Measurements from ENCODE around the gene ZNF845. TPM values are rescaled to one million over a fixed set of nuclear protein-coding genes. Genes with fewer than 3 reads are reported as not detected.

ZNF845 gene
- total and polyA plus RNA-seq, 10 of the 15 experiments (the other 5 are each of a cell fraction or from before 2014, with no cell fraction given) = 0.58 to 8.2 (median 4.1) TPM

DNA sequence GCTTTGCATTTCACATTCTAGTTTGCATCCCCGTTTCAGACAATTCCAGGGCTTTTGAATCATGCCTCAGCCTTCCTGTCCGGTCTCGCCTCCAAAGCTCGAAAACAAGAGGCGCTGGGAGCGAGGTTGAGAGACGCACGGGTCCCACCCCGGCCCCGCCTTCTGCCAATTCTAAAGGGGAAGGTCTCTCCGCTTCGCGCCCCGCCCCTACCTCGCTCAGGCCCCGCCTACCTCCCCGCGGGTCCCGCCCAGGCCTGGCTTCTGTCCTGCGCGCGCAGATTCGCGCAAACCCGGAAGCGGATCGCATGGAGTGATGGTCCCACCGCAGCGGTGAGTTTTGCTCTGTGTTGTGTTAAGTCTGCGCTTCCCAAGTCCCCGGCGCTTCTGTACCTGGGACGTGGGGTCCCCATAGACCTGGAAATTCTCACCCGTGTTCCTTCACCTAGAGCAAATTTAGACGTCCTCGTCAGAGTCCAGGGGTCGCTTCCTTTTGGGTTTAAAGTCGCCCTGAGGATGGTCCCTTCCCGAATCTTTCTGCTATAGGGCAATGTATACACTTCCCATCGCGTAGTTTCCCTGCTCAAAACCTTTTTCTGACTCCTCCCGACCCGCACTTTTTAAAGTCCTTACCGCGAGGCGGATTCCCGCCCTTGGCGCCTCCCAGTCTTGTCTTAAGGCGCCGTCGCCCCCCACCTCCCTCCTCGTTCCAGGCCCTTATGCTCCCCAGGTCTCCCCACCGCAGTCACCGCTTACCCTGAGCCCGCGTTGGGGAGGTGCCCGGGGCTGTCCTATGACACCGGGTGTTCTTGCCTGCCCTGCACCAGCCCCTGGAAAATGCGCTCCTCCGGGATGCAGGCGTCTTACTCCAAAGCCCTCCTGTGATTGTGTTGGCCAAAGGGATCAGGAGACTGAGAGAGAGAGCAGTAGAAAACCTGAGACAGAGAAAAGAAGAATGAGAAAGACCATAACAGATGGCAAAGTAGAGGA is at the start of gene ZNF845 (continued):
- peak; percentile 85 for TF ChIP-seq POLR2A (IDR thresholded peaks at IDR 0.05; ENCODE audit: low read depth, low read length)
- no peak for TF ChIP-seq MEF2B (IDR thresholded peaks at IDR 0.05; ENCODE audit: partially characterized antibody, poor library complexity, severe bottlenecking)
- TF ChIP-seq CHD2 (IDR thresholded peaks at IDR 0.05; ENCODE audit: borderline replicate concordance, low read depth, low read length) = no peak
- TF ChIP-seq ZNF622 (IDR thresholded peaks at IDR 0.05) = no peak
- 0 out of 2 replicates have a peak, but pooled peaks have one; percentile 37 for TF ChIP-seq IKZF1 (conservative IDR thresholded peaks at IDR 0.05)
- no peak for TF ChIP-seq YBX1 (IDR thresholded peaks at IDR 0.05)
- TF ChIP-seq, protein P1, sequence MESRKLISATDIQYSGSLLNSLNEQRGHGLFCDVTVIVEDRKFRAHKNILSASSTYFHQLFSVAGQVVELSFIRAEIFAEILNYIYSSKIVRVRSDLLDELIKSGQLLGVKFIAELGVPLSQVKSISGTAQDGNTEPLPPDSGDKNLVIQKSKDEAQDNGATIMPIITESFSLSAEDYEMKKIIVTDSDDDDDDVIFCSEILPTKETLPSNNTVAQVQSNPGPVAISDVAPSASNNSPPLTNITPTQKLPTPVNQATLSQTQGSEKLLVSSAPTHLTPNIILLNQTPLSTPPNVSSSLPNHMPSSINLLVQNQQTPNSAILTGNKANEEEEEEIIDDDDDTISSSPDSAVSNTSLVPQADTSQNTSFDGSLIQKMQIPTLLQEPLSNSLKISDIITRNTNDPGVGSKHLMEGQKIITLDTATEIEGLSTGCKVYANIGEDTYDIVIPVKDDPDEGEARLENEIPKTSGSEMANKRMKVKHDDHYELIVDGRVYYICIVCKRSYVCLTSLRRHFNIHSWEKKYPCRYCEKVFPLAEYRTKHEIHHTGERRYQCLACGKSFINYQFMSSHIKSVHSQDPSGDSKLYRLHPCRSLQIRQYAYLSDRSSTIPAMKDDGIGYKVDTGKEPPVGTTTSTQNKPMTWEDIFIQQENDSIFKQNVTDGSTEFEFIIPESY (IDR thresholded peaks at IDR 0.05) = no peak
- TF ChIP-seq NFYA (IDR thresholded peaks at IDR 0.05; ENCODE audit: borderline replicate concordance, low read depth, low read length) = no peak
- TF ChIP-seq CBX3 (IDR thresholded peaks at IDR 0.05; ENCODE audit: borderline replicate concordance, low read depth) = no peak
- no peak for TF ChIP-seq WRNIP1 (IDR thresholded peaks at IDR 0.05; ENCODE audit: borderline replicate concordance, low read depth, low read length)
- no peak for TF ChIP-seq TCF3 (IDR thresholded peaks at IDR 0.05; ENCODE audit: borderline replicate concordance, insufficient read depth, low read depth, low read length)
- no peak for TF ChIP-seq NBN (IDR thresholded peaks at IDR 0.05)
- TF ChIP-seq, protein P2, sequence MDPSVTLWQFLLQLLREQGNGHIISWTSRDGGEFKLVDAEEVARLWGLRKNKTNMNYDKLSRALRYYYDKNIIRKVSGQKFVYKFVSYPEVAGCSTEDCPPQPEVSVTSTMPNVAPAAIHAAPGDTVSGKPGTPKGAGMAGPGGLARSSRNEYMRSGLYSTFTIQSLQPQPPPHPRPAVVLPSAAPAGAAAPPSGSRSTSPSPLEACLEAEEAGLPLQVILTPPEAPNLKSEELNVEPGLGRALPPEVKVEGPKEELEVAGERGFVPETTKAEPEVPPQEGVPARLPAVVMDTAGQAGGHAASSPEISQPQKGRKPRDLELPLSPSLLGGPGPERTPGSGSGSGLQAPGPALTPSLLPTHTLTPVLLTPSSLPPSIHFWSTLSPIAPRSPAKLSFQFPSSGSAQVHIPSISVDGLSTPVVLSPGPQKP (IDR thresholded peaks at IDR 0.05; ENCODE audit: low read depth, low read length) = no peak
- peak; percentile 41; the same call in 1 of the 3 replicates for TF ChIP-seq POU2F2 (IDR thresholded peaks at IDR 0.05; ENCODE audit: borderline replicate concordance, low read depth, low read length)
- TF ChIP-seq ZNF274 (IDR thresholded peaks at IDR 0.05; ENCODE audit: insufficient read depth, insufficient read length) = no peak
- no peak for TF ChIP-seq TCF7 (IDR thresholded peaks at IDR 0.05; ENCODE audit: borderline replicate concordance)
- TF ChIP-seq, protein P3, sequence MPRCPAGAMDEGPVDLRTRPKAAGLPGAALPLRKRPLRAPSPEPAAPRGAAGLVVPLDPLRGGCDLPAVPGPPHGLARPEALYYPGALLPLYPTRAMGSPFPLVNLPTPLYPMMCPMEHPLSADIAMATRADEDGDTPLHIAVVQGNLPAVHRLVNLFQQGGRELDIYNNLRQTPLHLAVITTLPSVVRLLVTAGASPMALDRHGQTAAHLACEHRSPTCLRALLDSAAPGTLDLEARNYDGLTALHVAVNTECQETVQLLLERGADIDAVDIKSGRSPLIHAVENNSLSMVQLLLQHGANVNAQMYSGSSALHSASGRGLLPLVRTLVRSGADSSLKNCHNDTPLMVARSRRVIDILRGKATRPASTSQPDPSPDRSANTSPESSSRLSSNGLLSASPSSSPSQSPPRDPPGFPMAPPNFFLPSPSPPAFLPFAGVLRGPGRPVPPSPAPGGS (IDR thresholded peaks at IDR 0.05; ENCODE audit: borderline replicate concordance, insufficient read depth, low read depth, low read length, poor library complexity, severe bottlenecking) = no peak
- no peak for TF ChIP-seq RELA (IDR thresholded peaks at IDR 0.05; ENCODE audit: borderline replicate concordance, partially characterized antibody)
- no peak for TF ChIP-seq MTA3 (IDR thresholded peaks at IDR 0.05; ENCODE audit: borderline replicate concordance, low read length)
- no peak for TF ChIP-seq JUNB (IDR thresholded peaks at IDR 0.05)
- TF ChIP-seq RCOR1 (conservative IDR thresholded peaks at IDR 0.05; ENCODE audit: low read depth, low read length) = no peak
- TF ChIP-seq TAF1 (IDR thresholded peaks at IDR 0.05; ENCODE audit: borderline replicate concordance, low read depth, low read length) = peak; percentile 74; the same call in 1 of the 2 replicates
- TF ChIP-seq, protein P4, sequence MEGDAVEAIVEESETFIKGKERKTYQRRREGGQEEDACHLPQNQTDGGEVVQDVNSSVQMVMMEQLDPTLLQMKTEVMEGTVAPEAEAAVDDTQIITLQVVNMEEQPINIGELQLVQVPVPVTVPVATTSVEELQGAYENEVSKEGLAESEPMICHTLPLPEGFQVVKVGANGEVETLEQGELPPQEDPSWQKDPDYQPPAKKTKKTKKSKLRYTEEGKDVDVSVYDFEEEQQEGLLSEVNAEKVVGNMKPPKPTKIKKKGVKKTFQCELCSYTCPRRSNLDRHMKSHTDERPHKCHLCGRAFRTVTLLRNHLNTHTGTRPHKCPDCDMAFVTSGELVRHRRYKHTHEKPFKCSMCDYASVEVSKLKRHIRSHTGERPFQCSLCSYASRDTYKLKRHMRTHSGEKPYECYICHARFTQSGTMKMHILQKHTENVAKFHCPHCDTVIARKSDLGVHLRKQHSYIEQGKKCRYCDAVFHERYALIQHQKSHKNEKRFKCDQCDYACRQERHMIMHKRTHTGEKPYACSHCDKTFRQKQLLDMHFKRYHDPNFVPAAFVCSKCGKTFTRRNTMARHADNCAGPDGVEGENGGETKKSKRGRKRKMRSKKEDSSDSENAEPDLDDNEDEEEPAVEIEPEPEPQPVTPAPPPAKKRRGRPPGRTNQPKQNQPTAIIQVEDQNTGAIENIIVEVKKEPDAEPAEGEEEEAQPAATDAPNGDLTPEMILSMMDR (IDR thresholded peaks at IDR 0.05 in 2 of 3, conservative IDR thresholded peaks at IDR 0.05 in 1 of 3; ENCODE audit: control insufficient read depth in 2 of 3, extremely low read depth in 1 of 3, insufficient read depth in 1 of 3, low read depth in 3 of 3, low read length in 3 of 3) = no peak
- 0 out of 2 replicates have a peak, but pooled peaks have one; percentile 41 for TF ChIP-seq SIN3A (IDR thresholded peaks at IDR 0.05; ENCODE audit: low read depth, low read length)
- TF ChIP-seq CREB1 (IDR thresholded peaks at IDR 0.05; ENCODE audit: low read depth) = no peak

Data from GM12878 (cell line).